H1 (cell line): ENCODE data around the gene TGFB1I1. TPM values are rescaled to one million over a fixed set of nuclear protein-coding genes. Genes with fewer than 3 reads are reported as not detected.

Experiments used
- CTCF ChIA-PET: fragments of 300-600 bp; sonication (Branson Sonifier 250); formaldehyde crosslinking; loops from one replicate; lab custom pipeline; 2021; ENCODE audit not compliant: partially characterized antibody; lab: Charles Lee
- POLR2A ChIA-PET: fragments of 300-600 bp; sonication (Branson Sonifier 250); formaldehyde crosslinking; loops from one replicate; lab custom pipeline; 2021; ENCODE audit warnings: inconsistent platforms; ENCODE audit not compliant: partially characterized antibody; lab: Charles Lee
- DNase-seq, 2 experiments: peaks; one replicate each; pipeline versions ENCODE4 v3.0.0 to v3.0.0-alpha.2; 2010 to 2022; ENCODE audit warnings: low spot score in 2 of 2, low read depth in 1 of 2, mixed read lengths in 1 of 2
- FAIRE-seq: peaks from 2 replicates; lab custom pipeline; 2011; peaks lifted over from hg19 to GRCh38; lab: Jason Lieb, UNC
- H2AFZ ChIP-seq: 2 replicates; pipeline ENCODE4 v1.8.1; 2012; ENCODE audit warnings: low read length, inconsistent platforms
- H2AK5ac ChIP-seq: 2 replicates; pipeline ENCODE4 v1.6.1; 2013; ENCODE audit warnings: low read depth, low read length
- H2BK120ac ChIP-seq: replicated peaks from 2 replicates; pipeline ENCODE3; 2013; ENCODE audit warnings: low read depth, low read length, inconsistent platforms
- H2BK12ac ChIP-seq: 2 replicates; pipeline ENCODE4 v1.6.1; 2013; ENCODE audit warnings: low read depth, low read length
- H2BK15ac ChIP-seq: 2 replicates; pipeline ENCODE4 v1.6.1; 2013; ENCODE audit warnings: low read length
- H2BK20ac ChIP-seq: 2 replicates; pipeline ENCODE4 v1.6.1; 2013; ENCODE audit warnings: low read length
- H2BK5ac ChIP-seq: 2 replicates; pipeline ENCODE4 v1.6.1; 2013; ENCODE audit warnings: low read depth, low read length
- H3K14ac ChIP-seq: 2 replicates; pipeline ENCODE4 v1.6.1; 2013; ENCODE audit warnings: inconsistent platforms; ENCODE audit not compliant: insufficient read length
- H3K18ac ChIP-seq: 2 replicates; pipeline ENCODE4 v1.6.1; 2013; ENCODE audit warnings: low read length; ENCODE audit errors: extremely low read depth
- H3K23ac ChIP-seq: 2 replicates; pipeline ENCODE4 v1.6.1; 2013; ENCODE audit warnings: inconsistent platforms; ENCODE audit not compliant: insufficient read length
- H3K23me2 ChIP-seq: 2 replicates; pipeline ENCODE4 v1.6.1; 2013; ENCODE audit warnings: low read depth, low read length
- H3K27ac ChIP-seq: 2 replicates; pipeline ENCODE4 v1.6.1; 2011; ENCODE audit warnings: low read depth, low read length, inconsistent platforms
- H3K27me3 ChIP-seq, 4 experiments: replicated peaks in 1 of 4; 1 replicate in 1 of 4; 2 replicates in 3 of 4; pipeline versions ENCODE4 v1.6.1 to v1.8.1; 2011 to 2013; ENCODE audit warnings: low read length in 3 of 4, mild to moderate bottlenecking in 3 of 4, inconsistent platforms in 2 of 4, mixed read lengths in 2 of 4, moderate library complexity in 1 of 4; ENCODE audit not compliant: control insufficient read depth in 3 of 4, insufficient read depth in 3 of 4; ENCODE audit errors: extremely low read depth in 1 of 4
- H3K36me3 ChIP-seq, 4 experiments: 2 replicates each; pipeline versions ENCODE4 v1.6.1 to v1.8.1; 2011 to 2013; ENCODE audit warnings: mild to moderate bottlenecking in 4 of 4, low read length in 3 of 4, moderate library complexity in 2 of 4, control low read depth in 1 of 4, inconsistent platforms in 1 of 4; ENCODE audit not compliant: insufficient read depth in 4 of 4, control insufficient read depth in 2 of 4
- H3K4ac ChIP-seq: replicated peaks from 2 replicates; pipeline ENCODE3; 2013; ENCODE audit warnings: low read length, low read depth, mixed read lengths, inconsistent platforms; ENCODE audit not compliant: insufficient read length
- H3K4me1 ChIP-seq, 4 experiments: replicated peaks in 1 of 4; 1 replicate in 1 of 4; 2 replicates in 3 of 4; pipeline versions ENCODE4 v1.6.1 to v1.8.1; 2011 to 2013; ENCODE audit warnings: low read length in 3 of 4, inconsistent platforms in 2 of 4, mixed read lengths in 1 of 4; ENCODE audit not compliant: insufficient read depth in 4 of 4, control insufficient read depth in 3 of 4
- H3K4me2 ChIP-seq, 2 experiments: 2 replicates each; pipeline versions ENCODE4 v1.6.1 to v1.8.1; 2011 to 2013; ENCODE audit warnings: low read depth in 2 of 2, low read length in 2 of 2, control low read depth in 1 of 2, inconsistent platforms in 1 of 2, mild to moderate bottlenecking in 1 of 2; ENCODE audit not compliant: insufficient read depth in 1 of 2
- H3K4me3 ChIP-seq, 4 experiments: fragments of 200-600, 300-600 bp in 1 of 4; sonication (generic), shearing (Covaris generic), sonication (Bioruptor Twin) in 1 of 4; 2 replicates each; pipeline versions ENCODE4 v1.5.1 to v1.8.1; 2011 to 2016; ENCODE audit warnings: low read length in 4 of 4, low read depth in 3 of 4, control low read depth in 2 of 4, inconsistent platforms in 2 of 4, mild to moderate bottlenecking in 2 of 4, mixed read lengths in 1 of 4, moderate library complexity in 1 of 4; ENCODE audit not compliant: insufficient read depth in 2 of 4; ENCODE audit errors: extremely low read depth in 1 of 4
- H3K56ac ChIP-seq: replicated peaks from 2 replicates; pipeline ENCODE3; 2013; ENCODE audit warnings: low read depth, mild to moderate bottlenecking, mixed read lengths, low read length, inconsistent platforms; ENCODE audit not compliant: insufficient read length
- H3K79me1 ChIP-seq: 2 replicates; pipeline ENCODE4 v1.6.1; 2013; ENCODE audit warnings: low read depth, low read length, control low read depth
- H3K79me2 ChIP-seq, 2 experiments: 2 replicates each; pipeline versions ENCODE4 v1.6.1 to v1.8.1; 2012 to 2013; ENCODE audit warnings: low read length in 2 of 2, mild to moderate bottlenecking in 2 of 2, inconsistent platforms in 1 of 2; ENCODE audit not compliant: insufficient read depth in 2 of 2, control insufficient read depth in 1 of 2
- H3K9ac ChIP-seq, 4 experiments: replicated peaks in 1 of 4; 1 replicate in 1 of 4; 2 replicates in 3 of 4; pipeline versions ENCODE4 v1.6.1 to v1.8.1; 2011 to 2013; ENCODE audit warnings: low read depth in 3 of 4, low read length in 3 of 4, control low read depth in 2 of 4, mild to moderate bottlenecking in 2 of 4, moderate library complexity in 2 of 4, inconsistent platforms in 1 of 4; ENCODE audit errors: extremely low read depth in 1 of 4
- H3K9me3 ChIP-seq, 2 experiments: 2 replicates each; pipeline versions ENCODE4 v1.6.1 to v1.8.1; 2012 to 2013; ENCODE audit warnings: mild to moderate bottlenecking in 2 of 2, moderate library complexity in 2 of 2, control low read depth in 1 of 2, inconsistent platforms in 1 of 2, low read depth in 1 of 2, low read length in 1 of 2, mixed read lengths in 1 of 2; ENCODE audit not compliant: insufficient read depth in 2 of 2
- H4K20me1 ChIP-seq, 2 experiments: replicated peaks in 1 of 2; 2 replicates each; pipeline versions ENCODE3 to v1.8.1; 2011 to 2013; ENCODE audit warnings: inconsistent platforms in 2 of 2, low read length in 2 of 2, mild to moderate bottlenecking in 1 of 2; ENCODE audit not compliant: insufficient read depth in 2 of 2, control insufficient read depth in 1 of 2
- H4K5ac ChIP-seq: 2 replicates; pipeline ENCODE4 v1.6.1; 2013; ENCODE audit warnings: low read length, low read depth, mixed read lengths, inconsistent platforms; ENCODE audit not compliant: insufficient read length
- H4K8ac ChIP-seq: 2 replicates; pipeline ENCODE4 v1.8.0; 2013; ENCODE audit warnings: mild to moderate bottlenecking, moderate library complexity, low read length, inconsistent platforms; ENCODE audit not compliant: insufficient read depth; ENCODE audit errors: extremely low read depth
- H4K91ac ChIP-seq: replicated peaks from 2 replicates; pipeline ENCODE3; 2013; ENCODE audit warnings: low read length, mixed read lengths, inconsistent platforms; ENCODE audit not compliant: insufficient read length
- BACH1 ChIP-seq: IDR thresholded peaks from 2 replicates; pipeline ENCODE4 v1.6.1; 2012; ENCODE audit warnings: low read length, improper control_type of control experiment
- CBX5 ChIP-seq: fragments of 300-800, 300-1000 bp; sonication (generic); IDR thresholded peaks from 2 replicates; pipeline ENCODE4 v1.7.1; 2016; ENCODE audit warnings: antibody characterized with exemption, low read length, low read depth
- CBX8 ChIP-seq: fragments of 300-800, 300-1000 bp; sonication (generic); IDR thresholded peaks from 2 replicates; pipeline ENCODE4 v1.7.1; 2016; ENCODE audit warnings: low read depth, low read length, borderline replicate concordance
- CHD2 ChIP-seq: IDR thresholded peaks from 2 replicates; pipeline ENCODE4 v1.6.1; 2012; ENCODE audit warnings: low read length, improper control_type of control experiment
- CTCF ChIP-seq, 3 experiments: IDR thresholded peaks; 1 replicate in 2 of 3; 2 replicates in 1 of 3; pipeline versions ENCODE4 v1.5.1 to v1.6.1; 2011; ENCODE audit warnings: low read length in 3 of 3, mild to moderate bottlenecking in 3 of 3, inconsistent platforms in 2 of 3, low read depth in 1 of 3, moderate library complexity in 1 of 3; ENCODE audit not compliant: insufficient read depth in 1 of 3; ENCODE audit errors: control extremely low read depth in 1 of 3
- GTF2F1 ChIP-seq: IDR thresholded peaks from 2 replicates; pipeline ENCODE4 v1.6.1; 2012; ENCODE audit warnings: low read depth, low read length, improper control_type of control experiment, borderline replicate concordance
- HDAC2 ChIP-seq, 2 experiments: fragments of 300-600 bp in 1 of 2; sonication (generic) in 1 of 2; IDR thresholded peaks; 2 replicates each; pipeline ENCODE4 v1.6.1; 2011 to 2012; ENCODE audit warnings: low read depth in 2 of 2, low read length in 2 of 2, mild to moderate bottlenecking in 2 of 2, moderate library complexity in 2 of 2, borderline replicate concordance in 1 of 2, inconsistent platforms in 1 of 2
- ZNF274 ChIP-seq: IDR thresholded peaks from 2 replicates; pipeline ENCODE4 v1.7.0; 2012; ENCODE audit warnings: low read length, borderline replicate concordance; ENCODE audit errors: extremely low read depth
- WGBS, 2 experiments: shearing (Covaris generic) in 1 of 2; methylation state at CpG; one replicate each; pipeline versions ENCODE4 v1.1.6 to v1.1.7; 2013 to 2015; ENCODE audit warnings: low lambda C conversion rate in 2 of 2, mixed read lengths in 2 of 2, inconsistent platforms in 1 of 2, low coverage in 1 of 2, missing lambda C conversion rate in 1 of 2; ENCODE audit not compliant: insufficient replicate concordance in 2 of 2, insufficient coverage in 1 of 2, insufficient read length in 1 of 2; ENCODE audit errors: extremely low coverage in 1 of 2, missing lambda C conversion rate in 1 of 2; 5-methylcytosine and 5-hydroxymethylcytosine counted together
- polyA plus RNA-seq, 7 experiments: library from polyadenylated mRNA; depleted of rRNA in 3 of 7; stranded (reverse) in 5 of 7; unstranded in 2 of 7; fragments of >200 nt in 5 of 7; fragments of 200-250 nt in 2 of 7; gene quantifications; 1 replicate in 5 of 7; 2 replicates in 1 of 7; 4 replicates in 1 of 7; pipeline versions ENCODE4 v1.2.1 to v1.2.3, GENCODE V29; 2011 to 2013; ENCODE audit warnings: missing spikeins in 2 of 7, mixed read lengths in 2 of 7
- total RNA-seq: library from RNA; stranded (reverse); fragmentation: NEBNext Ultra II Directional; extraction: Animal tissue kit (Norgen Biotek cat#: 25700); gene quantifications from 2 replicates; pipeline ENCODE4 v1.2.1, GENCODE V29; 2021

TGFB1I1 gene
- total and polyA plus RNA-seq, 2 of the 8 experiments (the other 6 are each of a cell fraction or from before 2014, with no cell fraction given): 5.6 to 5.8 TPM

GRCh38 chr16:31487720-31488467 lies 15.9 kb downstream of the TGFB1I1 start:
- H2AFZ ChIP-seq: peak overlapping the region; percentile 76; the same call in 1 of the 2 replicates
- H3K4me1 ChIP-seq: peaks cover 0 to 8% (median 5%) of the 10 kb centered on the region in 4 experiments; a peak in 5 of 7 replicates
- H3K14ac ChIP-seq: no peak overlapping the region
- H3K79me1 ChIP-seq: no peaks in the 10 kb centered on the region
- H4K91ac ChIP-seq: peak overlapping the region; percentile 91
- H4K5ac ChIP-seq: no peak overlapping the region
- H3K4me2 ChIP-seq: peak overlapping the region; percentile 86 to 95
- no peak overlapping the region for H3K27ac ChIP-seq
- no peak overlapping the region for H3K56ac ChIP-seq
- no peak overlapping the region for H3K4ac ChIP-seq
- H3K27me3 ChIP-seq: peaks cover 14 to 54% (median 42%) of the 10 kb centered on the region in 4 experiments
- H2BK15ac ChIP-seq: no peak overlapping the region
- H3K23me2 ChIP-seq: peaks cover 15% of the 10 kb centered on the region
- peak overlapping the region; percentile 44 to 64 (median 54) for H3K4me3 ChIP-seq
- H3K36me3 ChIP-seq: peaks cover 0 to 3% (median 0%) of the 10 kb centered on the region in 4 experiments; a peak in 2 of 8 replicates
- no peaks in the 10 kb centered on the region for H3K79me2 ChIP-seq
- H2AK5ac ChIP-seq: no peak overlapping the region
- ChIA-PET POLR2A (interaction anchor here (0.6 to 7.9 kb wide), 14 partner anchors 8 to 521 kb away, joined by 3 to 69 read pairs (median 6); partner anchors contain the start of genes ARMC5 and RUSF1), CTCF (interaction anchor here (1.4 to 3.5 kb wide), 6 partner anchors 9 to 222 kb away, joined by 4 to 12 read pairs (median 10); no protein-coding TSS in a partner anchor)
- 0 out of 2 replicates have a peak overlapping the region, but pooled peaks have one; percentile 66 for H2BK5ac ChIP-seq
- peaks cover 0 to 18% of the 10 kb centered on the region in 2 experiments for H4K20me1 ChIP-seq
- no peak overlapping the region for H2BK20ac ChIP-seq
- H4K8ac ChIP-seq: peak overlapping the region; percentile 80
- H3K9me3 ChIP-seq: no peaks in the 10 kb centered on the region
- H3K9ac ChIP-seq: peak overlapping the region in 2 of 4 experiments; percentile 16 to 36; a peak in 1 of 7 replicates
- H2BK12ac ChIP-seq: 0 out of 2 replicates have a peak overlapping the region, but pooled peaks have one; percentile 60
- H3K23ac ChIP-seq: no peak overlapping the region
- FAIRE-seq (no peak), DNase-seq (peak in 1 of 2 experiments; percentile 87)
- no peak overlapping the region; the same call in 1 of the 2 replicates for H3K18ac ChIP-seq
- no peak overlapping the region for H2BK120ac ChIP-seq
- WGBS, 2 experiments: 7% methylated on average over 39 of the region's 60 CpGs; no CpG with 5 or more reads in 1 of the 2 experiments
- no peak for TF ChIP-seq ZNF274
- no peak for TF ChIP-seq BACH1
- no peak for TF ChIP-seq CTCF (IDR thresholded peaks at IDR 0.05; ENCODE audit: control extremely low read depth in 1 of 3, insufficient read depth in 1 of 3, low read depth in 1 of 3, low read length in 3 of 3)
- TF ChIP-seq HDAC2 (IDR thresholded peaks at IDR 0.05; ENCODE audit: borderline replicate concordance in 1 of 2, low read depth in 2 of 2, low read length in 2 of 2): 0 out of 4 replicates have a peak, but pooled peaks of 1 of the 2 experiments have one; percentile 28
- TF ChIP-seq CBX8: no peak
- no peak for TF ChIP-seq CHD2
- no peak for TF ChIP-seq CBX5
- no peak for TF ChIP-seq GTF2F1
